Stimulated activated CD8-positive, alpha-beta memory T cell treated with anti-CD3 and anti-CD28 coated beads, Interleukin-12 subunit alpha, Interleukin-12 subunit beta, amount 100 ng/mL, for 24 hours (primary cell): Measurements from ENCODE around the gene PRR36.
"Not testable (repeated sequence)": the region's sequence is repeated elsewhere in the genome, so short reads cannot be mapped to it uniquely, and the experiment has no call there.

Experiments
- DNase-seq: peaks from one replicate; pipeline ENCODE4 v3.0.0-alpha.2; 2020; ENCODE audit errors: extremely low read depth

Gene PRR36

DNA sequence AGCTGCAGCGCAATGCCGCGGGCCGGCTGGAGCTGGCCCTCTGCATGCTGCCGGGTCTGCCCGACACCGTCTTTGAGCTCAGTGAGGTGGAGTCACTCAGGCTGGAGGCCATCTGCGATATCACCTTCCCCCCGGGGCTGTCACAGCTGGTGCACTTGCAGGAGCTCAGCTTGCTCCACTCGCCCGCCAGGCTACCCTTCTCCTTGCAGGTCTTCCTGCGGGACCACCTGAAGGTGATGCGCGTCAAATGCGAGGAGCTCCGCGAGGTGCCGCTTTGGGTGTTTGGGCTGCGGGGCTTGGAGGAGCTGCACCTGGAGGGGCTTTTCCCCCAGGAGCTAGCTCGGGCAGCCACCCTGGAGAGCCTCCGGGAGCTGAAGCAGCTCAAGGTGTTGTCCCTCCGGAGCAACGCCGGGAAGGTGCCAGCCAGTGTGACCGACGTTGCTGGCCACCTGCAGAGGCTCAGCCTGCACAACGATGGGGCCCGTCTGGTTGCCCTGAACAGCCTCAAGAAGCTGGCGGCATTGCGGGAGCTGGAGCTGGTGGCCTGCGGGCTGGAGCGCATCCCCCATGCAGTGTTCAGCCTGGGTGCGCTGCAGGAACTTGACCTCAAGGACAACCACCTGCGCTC is 25.7 kb upstream of the PRR36 start:
- DNase-seq, result no peak

- no peak for DNase-seq
Measured at GRCh38 chr19:7898967-7899366, 24.8 kb upstream of the PRR36 start.

DNA sequence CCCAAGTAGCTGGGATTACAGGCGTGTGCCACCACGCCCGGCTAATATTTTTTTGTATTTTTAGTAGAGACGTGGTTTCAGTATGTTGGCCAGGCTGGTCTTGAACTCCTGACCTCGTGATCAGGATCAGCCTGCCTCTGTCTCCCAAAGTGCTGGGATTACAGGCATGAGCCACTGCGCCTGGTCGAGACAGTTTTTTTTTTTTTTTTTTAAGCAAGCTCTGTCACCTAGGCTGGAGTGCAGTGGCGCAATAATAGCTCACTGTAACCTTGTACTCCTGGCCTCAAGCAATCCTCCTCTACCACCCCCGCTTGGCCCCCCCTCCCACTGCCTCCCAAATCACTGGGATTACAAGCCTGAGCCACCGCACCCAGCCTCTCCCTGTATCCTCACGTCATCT is 23.1 kb upstream of the PRR36 start:
- DNase-seq, result no peak

DNA sequence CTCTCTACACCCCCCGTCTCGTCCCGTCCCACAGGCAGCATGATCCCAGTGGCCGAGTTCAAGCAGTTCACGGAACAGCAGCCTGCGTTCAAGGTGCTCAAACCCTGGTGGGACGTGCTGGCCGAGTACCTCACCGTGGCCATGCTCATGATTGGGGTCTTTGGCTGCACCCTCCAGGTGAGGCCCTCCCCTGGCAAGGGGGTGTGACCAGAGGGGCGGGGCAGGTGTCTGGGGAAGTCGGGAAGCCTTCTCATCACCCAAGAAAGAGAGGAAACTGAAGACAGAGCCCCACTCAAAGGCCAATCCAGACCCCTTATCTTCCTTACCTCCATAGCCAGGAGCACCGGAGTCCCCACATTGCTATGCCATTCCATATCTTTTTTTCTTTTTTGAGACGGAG is 21.4 kb upstream of the PRR36 start:
- DNase-seq, result no peak

DNA sequence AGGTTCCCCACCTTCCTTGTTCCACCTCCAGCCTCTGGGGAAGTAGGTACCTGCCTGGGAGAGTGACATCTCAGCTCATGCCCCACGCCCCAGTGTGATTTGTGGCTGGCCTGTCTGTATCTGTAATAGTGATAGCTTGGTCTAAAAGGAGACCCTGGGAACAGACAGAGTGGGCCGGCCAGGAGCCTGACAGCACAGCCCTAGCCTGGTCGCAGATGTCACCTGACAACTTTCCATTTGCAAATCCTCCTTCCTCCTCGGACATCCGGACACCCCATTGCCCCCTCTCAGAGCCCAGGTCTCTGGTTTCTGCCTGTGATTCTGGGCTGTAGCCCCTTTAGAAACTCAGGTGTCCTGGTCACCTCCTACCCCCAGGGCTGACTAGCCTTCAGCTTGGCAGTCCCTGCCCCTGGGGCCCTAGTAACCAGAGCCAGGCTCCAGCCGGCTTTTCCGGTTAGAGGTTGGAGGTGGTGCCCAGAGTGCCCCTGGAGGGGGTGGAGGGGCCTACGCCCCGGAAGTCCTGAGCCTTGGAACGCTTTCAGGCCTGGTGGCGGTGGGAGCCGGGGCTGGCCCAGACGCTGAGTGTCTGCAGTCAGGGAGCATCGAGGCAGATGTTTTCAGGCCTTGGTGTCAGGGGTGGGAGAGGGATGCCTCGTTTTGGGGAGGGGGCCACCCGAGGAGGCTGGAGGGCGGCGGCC is 20.6 kb upstream of the PRR36 start:
- no peak for DNase-seq

DNA sequence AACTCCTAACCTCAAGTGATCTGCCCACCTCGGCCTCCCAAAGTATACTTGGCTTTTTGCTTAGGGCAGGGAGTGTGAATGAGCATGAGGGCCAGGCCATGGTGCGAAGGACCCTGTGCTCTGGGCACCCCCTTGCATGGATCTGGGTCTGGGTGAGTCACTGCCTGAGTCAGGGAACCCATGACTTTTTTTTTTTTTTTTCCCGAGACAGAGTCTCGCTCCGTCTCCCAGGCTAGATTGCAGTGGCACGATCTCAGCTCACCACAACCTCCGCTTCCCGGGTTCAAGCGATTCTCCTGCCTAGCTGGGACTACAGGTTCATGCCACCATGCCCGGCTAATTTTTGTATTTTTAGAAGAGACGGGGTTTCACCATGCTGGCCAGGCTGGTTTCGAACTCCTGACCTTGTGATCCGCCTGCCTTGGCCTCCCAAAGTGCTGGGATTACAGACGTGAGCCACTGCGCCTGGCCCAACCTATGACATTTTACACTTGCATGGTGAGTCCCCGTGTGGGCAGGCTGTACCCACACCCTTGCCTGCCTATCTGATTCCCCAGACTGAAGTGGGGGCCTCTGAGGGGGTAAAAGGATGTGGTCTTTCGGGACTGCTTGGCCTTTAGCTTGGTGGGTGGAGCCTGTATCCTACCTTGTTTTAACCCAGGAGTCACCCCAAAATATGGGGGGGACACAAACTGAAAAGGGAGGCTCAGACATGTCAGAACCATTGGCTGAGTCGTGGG is 19.3 kb upstream of the PRR36 start:
- DNase-seq, result not testable (repeated sequence)

DNA sequence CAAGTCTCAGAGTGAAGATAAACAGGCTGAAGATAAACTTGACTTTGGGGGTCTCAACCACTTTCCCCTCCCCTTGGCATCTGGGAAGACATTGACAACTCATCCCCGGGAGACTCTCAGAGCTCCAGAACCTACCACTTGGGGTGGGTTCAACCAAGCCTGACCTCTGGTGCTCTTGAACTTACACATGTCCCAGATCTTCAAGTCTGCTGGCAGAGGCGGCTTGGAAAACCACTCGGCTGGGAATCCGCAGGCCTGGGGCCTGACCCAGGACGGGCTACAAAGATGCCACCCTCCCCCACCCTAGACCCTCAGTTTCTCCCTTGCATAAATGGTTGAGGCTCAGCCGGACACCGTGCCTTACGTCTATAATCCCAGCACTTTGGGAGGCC is 14.6 kb upstream of the PRR36 start:
- DNase-seq, result no peak

DNA sequence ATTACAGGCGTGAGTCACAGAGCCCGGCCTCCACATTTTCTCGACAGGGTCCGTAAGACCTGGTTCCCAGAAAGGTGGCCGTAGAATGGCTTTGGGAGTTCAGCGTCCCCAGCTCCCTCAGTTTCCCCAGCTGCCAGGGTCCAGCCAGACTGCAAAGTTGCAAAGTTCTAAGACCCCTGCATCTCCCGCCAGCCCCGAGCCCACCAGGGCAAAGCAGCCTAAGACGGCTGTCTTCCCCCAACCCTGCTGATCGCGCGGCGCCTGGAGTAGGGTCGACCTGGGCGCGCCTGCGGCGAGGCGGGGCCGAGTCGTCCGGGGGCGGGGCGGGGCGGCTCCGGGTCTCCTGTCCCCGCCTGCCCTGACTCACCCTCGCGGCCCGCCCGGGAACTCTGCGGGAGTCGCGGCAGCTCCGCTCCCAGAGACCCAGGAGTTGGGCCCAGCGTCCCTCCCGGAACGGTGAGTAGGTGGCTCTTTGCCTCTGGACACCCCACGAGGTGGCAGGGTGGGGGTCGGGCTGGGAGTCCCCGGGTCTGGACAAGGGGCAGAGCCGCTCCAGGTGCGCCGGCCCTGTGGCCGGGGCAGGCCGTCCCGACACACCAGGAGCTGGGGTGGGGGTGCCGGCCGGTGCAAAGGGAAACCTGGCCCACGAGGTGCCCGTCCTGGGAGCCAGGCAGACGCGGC is 14.1 kb upstream of the PRR36 start, which contains the start of gene LRRC8E:
TSS of gene LRRC8E (plus strand) at position 366 of the 681 bp plus-strand sequence. CDS start 7,094 bp downstream, outside the sequence.
- DNase-seq, result no peak

- no peak for DNase-seq
Measured at GRCh38 chr19:7887408-7888144, 13.4 kb upstream of the PRR36 start.

GRCh38 chr19:7885818-7886217 is 11.6 kb upstream of the PRR36 start:
- DNase-seq, result no peak

GRCh38 chr19:7883796-7884570 is 9.8 kb upstream of the PRR36 start:
- no peak for DNase-seq

GRCh38 chr19:7883105-7883504 is 8.9 kb upstream of the PRR36 start:
- DNase-seq, result no peak

DNA sequence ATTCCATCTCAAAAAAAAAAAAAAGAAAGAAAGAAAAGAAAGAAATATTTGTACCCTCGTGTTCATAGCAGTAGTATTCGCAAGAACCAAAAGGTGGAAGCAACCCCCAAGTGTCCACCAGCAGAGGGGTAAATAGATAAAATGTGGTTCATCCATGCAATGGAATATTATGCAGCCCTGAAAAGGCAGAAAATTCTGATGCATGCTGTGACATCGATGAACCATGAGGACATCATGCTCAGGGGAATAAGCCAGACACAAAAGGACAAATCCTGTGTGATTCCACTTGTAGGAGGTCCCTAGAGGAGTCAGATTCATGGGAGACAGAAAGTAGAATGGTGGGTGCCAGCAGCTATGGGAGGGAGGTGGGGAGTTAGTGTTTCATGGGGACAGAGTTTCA is 7.7 kb upstream of the PRR36 start:
- no peak for DNase-seq

DNA sequence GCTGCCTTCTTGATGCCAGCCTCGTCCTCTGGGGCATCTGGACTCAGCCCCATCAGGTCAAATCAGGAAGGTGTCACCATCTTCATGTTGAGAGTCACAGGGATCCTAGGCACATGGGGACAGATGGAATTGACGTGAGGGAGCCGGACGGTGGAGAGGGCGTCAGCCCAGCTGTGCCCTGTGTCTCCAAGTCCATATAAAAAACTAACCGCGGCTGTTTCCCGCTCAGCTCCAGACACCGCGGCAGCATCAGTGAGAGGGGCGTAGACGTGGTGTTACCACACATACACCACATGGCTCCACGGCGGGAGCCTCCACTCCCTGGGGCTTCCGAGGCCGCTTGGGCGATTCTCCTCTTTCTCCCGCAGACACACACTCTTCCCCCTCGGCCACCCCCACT is 5.6 kb upstream of the PRR36 start:
- DNase-seq, result no peak

- no peak for DNase-seq
Measured at GRCh38 chr19:7879111-7879807, 5.1 kb upstream of the PRR36 start.

DNA sequence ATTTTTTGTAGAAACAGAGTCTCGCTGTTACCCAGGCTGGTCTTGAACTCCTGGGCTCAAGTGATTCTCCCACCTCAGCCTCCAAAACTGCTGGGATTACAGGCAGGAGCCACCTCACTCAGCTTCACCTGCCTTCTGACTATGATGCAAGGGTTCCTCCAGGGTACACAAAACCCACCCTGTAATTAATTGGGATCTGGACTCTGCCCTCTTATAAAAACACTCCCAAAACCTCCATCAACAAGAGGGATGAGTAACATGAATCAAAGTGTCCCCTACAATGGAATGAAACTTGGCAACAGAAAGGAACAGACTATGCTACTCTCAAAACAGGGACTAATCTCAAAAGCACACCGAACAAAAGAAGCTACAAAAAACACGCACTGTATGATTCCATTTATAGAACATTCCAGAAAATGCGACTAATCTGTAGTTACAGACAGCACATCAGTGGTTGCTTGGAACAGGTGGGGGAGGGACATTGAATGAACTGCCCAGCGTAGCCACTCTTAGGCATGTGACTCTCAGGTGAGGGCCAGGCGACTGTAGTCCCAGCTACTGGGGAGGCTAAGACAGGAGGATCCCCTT is 3.2 kb upstream of the PRR36 start:
- DNase-seq, result no peak

DNA sequence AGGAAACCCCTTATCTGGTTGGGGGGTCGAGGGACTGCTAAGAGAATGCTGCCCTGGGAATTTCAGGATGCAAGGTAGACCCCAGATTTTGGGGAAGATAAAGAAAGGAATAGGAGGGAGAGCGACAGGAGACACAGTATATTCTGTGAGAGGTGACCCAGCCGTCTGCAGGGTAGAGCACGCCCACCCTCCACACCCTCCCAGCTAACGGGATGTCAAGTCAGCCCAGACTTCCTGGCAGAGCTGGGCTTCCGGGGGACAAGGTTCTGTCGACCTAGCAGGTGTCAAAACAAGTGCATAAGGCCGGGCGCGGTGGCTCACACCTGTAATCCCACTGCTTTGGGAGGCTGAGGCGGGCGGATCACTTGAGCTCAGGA is 695 bp upstream of the PRR36 start:
- no peak for DNase-seq

DNA sequence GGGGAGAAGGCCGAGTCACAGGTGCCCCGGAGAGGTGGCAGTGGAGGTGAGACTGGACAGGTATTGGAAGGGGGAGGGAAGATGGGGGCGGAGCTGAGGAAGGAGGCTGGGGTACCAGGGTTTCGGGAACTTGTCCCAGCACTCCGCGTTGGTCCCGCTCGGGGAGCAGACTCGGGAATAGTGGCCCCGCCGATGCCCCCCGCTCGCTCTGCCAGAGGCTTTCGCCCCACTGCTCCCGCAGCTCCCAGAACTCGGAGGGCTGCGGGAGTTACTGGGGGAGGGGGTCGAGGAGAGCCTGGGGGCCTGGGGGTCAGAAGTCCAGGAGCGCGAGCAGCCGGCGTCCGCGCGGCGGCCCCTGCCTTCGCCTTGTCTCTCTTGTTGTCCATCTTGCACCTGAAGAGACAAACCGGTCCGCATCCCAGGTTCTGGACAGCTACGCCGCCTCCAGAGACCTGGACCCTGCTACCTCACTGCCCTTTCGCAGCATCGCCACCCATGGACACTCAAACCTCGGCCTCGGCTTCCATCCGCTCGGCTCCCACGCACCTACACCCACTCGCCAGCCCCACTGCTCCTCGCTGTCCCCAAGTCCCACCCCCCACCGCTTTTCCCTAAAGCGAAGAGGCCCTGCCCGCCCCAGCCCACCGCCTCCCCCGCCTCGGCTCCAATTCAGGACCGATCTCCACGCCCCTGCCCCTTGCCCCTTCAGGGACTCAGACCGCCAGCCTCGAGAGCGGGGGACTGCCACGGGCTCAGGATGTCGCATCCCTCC is 700 bp downstream of the PRR36 start:
- DNase-seq, result no peak
